Uterus (tissue), 4 donors: Measurements from ENCODE around the gene SPTBN5. TPM values are rescaled to one million over a fixed set of nuclear protein-coding genes. Genes with fewer than 3 reads are reported as not detected.

ENCODE experiments used
- DNase-seq, 2 donors: peaks; one replicate each; pipeline ENCODE4 v3.0.0-alpha.2; 2019 to 2020
- H3K27ac ChIP-seq, 2 donors: fragments of 200-600 bp; sonication (generic); 1 replicate in 1 of 2; 2 replicates in 1 of 2; pipeline ENCODE4 v1.5.1; 2016 to 2018
- H3K27me3 ChIP-seq, 2 donors: fragments of 200-600 bp; sonication (generic); one replicate each; pipeline ENCODE4 v1.5.1; 2018 to 2019; ENCODE audit warnings: control low read depth in 1 of 2
- H3K36me3 ChIP-seq, 2 donors: fragments of 200-600 bp; sonication (generic); one replicate each; pipeline ENCODE4 v1.5.1; 2019; ENCODE audit warnings: control low read depth in 1 of 2
- H3K4me1 ChIP-seq, 2 donors: fragments of 200-600 bp; sonication (generic); one replicate each; pipeline ENCODE4 v1.5.1; 2018 to 2019; ENCODE audit warnings: control low read depth in 1 of 2
- H3K4me3 ChIP-seq, 2 donors: fragments of 200-600 bp; sonication (generic); 1 replicate in 1 of 2; 2 replicates in 1 of 2; pipeline ENCODE4 v1.5.1; 2018 to 2019; ENCODE audit warnings: mild to moderate bottlenecking in 1 of 2
- H3K9me3 ChIP-seq, 2 donors: fragments of 200-600 bp; sonication (generic); one replicate each; pipeline ENCODE4 v1.5.1; 2019; ENCODE audit warnings: control low read depth in 1 of 2
- CTCF ChIP-seq, 4 experiments: fragments of 200-600 bp in 2 of 4; fragments of 450-650 bp in 2 of 4; sonication (generic) in 2 of 4; IDR thresholded peaks; one replicate each; pipeline ENCODE4 v1.5.1; 2016 to 2019; ENCODE audit warnings: antibody characterized with exemption in 4 of 4, mild to moderate bottlenecking in 2 of 4, moderate library complexity in 1 of 4
- POLR2A ChIP-seq, 2 donors: fragments of 450-650 bp; IDR thresholded peaks; one replicate each; pipeline ENCODE4 v1.6.1; 2016; ENCODE audit warnings: antibody characterized with exemption in 2 of 2, mild to moderate bottlenecking in 1 of 2, moderate library complexity in 1 of 2
- intact Hi-C: fragments of 100-400 bp; cut with DNase I; formaldehyde crosslinking; loops from one replicate; pipeline ENCODE4 v1.15.1; 2023; ENCODE audit warnings: low total_unique reads
- total RNA-seq, 4 donors: library from RNA; depleted of rRNA in 3 of 4; stranded (reverse); fragments of >200 nt in 3 of 4; gene quantifications; one replicate each; pipeline versions ENCODE4 v1.1.0 to v1.2.4, GENCODE V29; 2014 to 2023
- donor health status: DM: yes; HTN: yes; CAD: no.

Gene SPTBN5
- total RNA-seq, 4 donors from 2014 or later = 0.51 to 0.76 (median 0.61) TPM; not detected in 1

GRCh38 chr15:41869770-41870688, 23.8 kb downstream of the SPTBN5 start:
- Histone ChIP-seq H3K9me3 (no peaks in the 10 kb centered on the region), H3K27me3 (no peaks in the 10 kb centered on the region), H3K27ac (no peak overlapping the region), H3K36me3 (no peaks in the 10 kb centered on the region), H3K4me1 (no peaks in the 10 kb centered on the region), H3K4me3 (no peak overlapping the region)
- intact Hi-C loops = no loop called here
- TF ChIP-seq CTCF (IDR thresholded peaks at IDR 0.05) (no peak), POLR2A (IDR thresholded peaks at IDR 0.05) (no peak)
- DNase-seq = no peak

GRCh38 chr15:41868321-41868720, 25.5 kb downstream of the SPTBN5 start:
- Histone ChIP-seq H3K9me3 (no peaks in the 10 kb centered on the region), H3K27me3 (no peaks in the 10 kb centered on the region), H3K36me3 (no peaks in the 10 kb centered on the region), H3K4me3 (no peak overlapping the region), H3K4me1 (no peaks in the 10 kb centered on the region), H3K27ac (no peak overlapping the region)
- intact Hi-C loops = no loop called here
- no peak for TF ChIP-seq CTCF (IDR thresholded peaks at IDR 0.05)
- no peak for TF ChIP-seq POLR2A (IDR thresholded peaks at IDR 0.05)
- no peak for DNase-seq

GRCh38 chr15:41866872-41867579, 26.8 kb downstream of the SPTBN5 start:
- Histone ChIP-seq H3K27ac (no peak overlapping the region), H3K27me3 (no peaks in the 10 kb centered on the region), H3K4me3 (no peak overlapping the region), H3K36me3 (no peaks in the 10 kb centered on the region), H3K4me1 (no peaks in the 10 kb centered on the region), H3K9me3 (no peaks in the 10 kb centered on the region)
- no peak for DNase-seq
- TF ChIP-seq CTCF (IDR thresholded peaks at IDR 0.05) (no peak), POLR2A (IDR thresholded peaks at IDR 0.05) (no peak)
- intact Hi-C loops = no loop called here

- Histone ChIP-seq H3K4me3 (no peak overlapping the region), H3K27me3 (no peaks in the 10 kb centered on the region), H3K27ac (no peak overlapping the region), H3K9me3 (no peaks in the 10 kb centered on the region), H3K4me1 (no peaks in the 10 kb centered on the region), H3K36me3 (no peaks in the 10 kb centered on the region)
- TF ChIP-seq POLR2A (IDR thresholded peaks at IDR 0.05) = no peak
- no peak for DNase-seq
- intact Hi-C loops = no loop called here
Measured at GRCh38 chr15:41866263-41866703, 27.6 kb downstream of the SPTBN5 start.

GRCh38 chr15:41865490-41866055, 28.3 kb downstream of the SPTBN5 start:
- H3K4me1 ChIP-seq = no peaks in the 10 kb centered on the region
- H3K27me3 ChIP-seq = no peaks in the 10 kb centered on the region
- no peaks in the 10 kb centered on the region for H3K36me3 ChIP-seq
- no peak overlapping the region for H3K27ac ChIP-seq
- no peak for DNase-seq
- TF ChIP-seq POLR2A (IDR thresholded peaks at IDR 0.05) (no peak), CTCF (IDR thresholded peaks at IDR 0.05) (no peak)
- H3K4me3 ChIP-seq = no peak overlapping the region
- intact Hi-C loops = no loop called here
- H3K9me3 ChIP-seq = no peaks in the 10 kb centered on the region
